Activated naive CD8-positive, alpha-beta T cell treated with anti-CD3 and anti-CD28 coated beads for 36 hours (primary cell): ENCODE results near the gene PDZK1IP1. TPM values are rescaled to one million over a fixed set of nuclear protein-coding genes. Genes with fewer than 3 reads are reported as not detected.
"Not testable (repeated sequence)": the region's sequence is repeated elsewhere in the genome, so short reads cannot be mapped to it uniquely, and the experiment has no call there.

Experiments
- DNase-seq: peaks from one replicate; pipeline ENCODE4 v3.0.0; 2021
- H3K27ac Mint-ChIP-seq: one replicate; pipeline ENCODE4 v1.8.0; 2022; ENCODE audit warnings: mild to moderate bottlenecking, moderate library complexity, mixed read lengths
- H3K27me3 Mint-ChIP-seq: one replicate; pipeline ENCODE4 v1.8.0; 2022; ENCODE audit warnings: mild to moderate bottlenecking, mixed read lengths
- H3K36me3 Mint-ChIP-seq: one replicate; pipeline ENCODE4 v1.8.0; 2021; ENCODE audit warnings: mild to moderate bottlenecking, mixed read lengths
- H3K4me1 Mint-ChIP-seq: one replicate; pipeline ENCODE4 v1.8.0; 2021; ENCODE audit warnings: mixed read lengths
- H3K4me3 Mint-ChIP-seq: one replicate; pipeline ENCODE4 v1.8.0; 2022; ENCODE audit warnings: mild to moderate bottlenecking, moderate library complexity, mixed read lengths
- H3K9me3 Mint-ChIP-seq: one replicate; pipeline ENCODE4 v1.8.0; 2022; ENCODE audit warnings: mixed read lengths
- total RNA-seq, 2 experiments: library from RNA; stranded (reverse); gene quantifications; one replicate each; pipeline ENCODE4 v1.2.3, GENCODE V29; 2021

PDZK1IP1 gene
- total RNA-seq, 2 experiments from 2014 or later: not detected

DNA sequence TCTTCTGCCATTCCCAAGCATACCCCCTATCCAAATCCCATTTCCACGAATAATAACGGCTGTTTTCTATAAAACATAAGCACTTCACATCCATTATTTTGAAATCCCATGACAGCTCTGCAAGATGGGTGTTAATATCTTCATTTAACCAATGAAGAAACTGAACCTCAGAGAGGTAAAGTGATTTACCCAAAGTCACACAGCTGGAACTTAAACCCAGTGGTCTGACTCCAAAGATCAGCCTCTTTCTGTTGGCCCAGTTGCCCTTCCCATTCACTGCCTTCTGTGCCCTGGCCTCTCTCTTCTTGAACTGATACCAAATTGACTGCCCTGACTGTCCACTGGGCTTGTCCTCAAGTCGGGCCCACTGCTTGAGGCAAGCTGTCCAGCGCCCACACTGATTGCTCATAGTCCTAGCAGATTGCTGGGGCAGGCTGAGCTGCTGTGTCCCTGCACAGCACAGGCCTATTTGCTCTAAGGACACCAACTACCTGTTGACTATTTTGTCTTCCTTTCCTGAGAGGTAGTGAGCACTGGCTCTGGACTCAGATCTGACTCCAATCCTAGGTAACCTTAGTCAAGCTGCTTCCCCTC is 22.9 kb upstream of the PDZK1IP1 start:
- Mint-ChIP-seq H3K27me3 (peaks cover 14% of the 10 kb centered on the region), H3K4me1 (no peaks in the 10 kb centered on the region), H3K36me3 (no peaks in the 10 kb centered on the region), H3K9me3 (no peaks in the 10 kb centered on the region), H3K4me3 (no peak overlapping the region), H3K27ac (no peak overlapping the region)
- DNase-seq: no peak

DNA sequence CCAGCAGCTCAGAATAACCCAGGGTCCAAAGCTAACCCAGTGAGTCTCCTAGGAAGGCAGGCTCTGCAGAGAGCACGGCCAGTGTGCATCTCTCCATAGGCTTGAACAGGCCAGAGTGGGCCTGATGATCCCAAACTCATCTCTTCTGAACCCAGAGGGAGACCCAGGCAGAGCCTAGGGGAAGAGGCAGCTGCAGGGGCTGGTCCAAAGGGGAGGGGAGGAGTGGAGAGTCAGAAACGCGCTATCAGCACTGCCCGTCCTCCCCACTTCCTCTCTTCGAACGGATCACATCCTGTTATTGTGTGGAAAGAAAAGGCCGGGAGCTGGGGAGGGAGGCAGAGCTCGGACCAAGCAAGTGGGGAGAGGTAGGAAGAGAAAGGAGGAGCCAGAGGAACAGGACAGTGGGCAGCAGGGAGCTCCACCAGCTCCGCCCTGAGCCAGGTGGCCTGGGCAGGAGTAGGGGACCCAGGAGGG is 22.0 kb upstream of the PDZK1IP1 start:
- Mint-ChIP-seq H3K36me3 (no peaks in the 10 kb centered on the region), H3K27ac (no peak overlapping the region), H3K27me3 (peaks cover 14% of the 10 kb centered on the region), H3K4me1 (no peaks in the 10 kb centered on the region), H3K4me3 (no peak overlapping the region), H3K9me3 (no peaks in the 10 kb centered on the region)
- no peak for DNase-seq

- no peak overlapping the region for H3K4me3 Mint-ChIP-seq
- no peaks in the 10 kb centered on the region for H3K9me3 Mint-ChIP-seq
- no peak for DNase-seq
- H3K27ac Mint-ChIP-seq: no peak overlapping the region
- no peaks in the 10 kb centered on the region for H3K36me3 Mint-ChIP-seq
- H3K27me3 Mint-ChIP-seq: peaks cover 14% of the 10 kb centered on the region
- no peaks in the 10 kb centered on the region for H3K4me1 Mint-ChIP-seq
Observed at GRCh38 chr1:47210666-47211065, 20.8 kb upstream of the PDZK1IP1 start.

DNA sequence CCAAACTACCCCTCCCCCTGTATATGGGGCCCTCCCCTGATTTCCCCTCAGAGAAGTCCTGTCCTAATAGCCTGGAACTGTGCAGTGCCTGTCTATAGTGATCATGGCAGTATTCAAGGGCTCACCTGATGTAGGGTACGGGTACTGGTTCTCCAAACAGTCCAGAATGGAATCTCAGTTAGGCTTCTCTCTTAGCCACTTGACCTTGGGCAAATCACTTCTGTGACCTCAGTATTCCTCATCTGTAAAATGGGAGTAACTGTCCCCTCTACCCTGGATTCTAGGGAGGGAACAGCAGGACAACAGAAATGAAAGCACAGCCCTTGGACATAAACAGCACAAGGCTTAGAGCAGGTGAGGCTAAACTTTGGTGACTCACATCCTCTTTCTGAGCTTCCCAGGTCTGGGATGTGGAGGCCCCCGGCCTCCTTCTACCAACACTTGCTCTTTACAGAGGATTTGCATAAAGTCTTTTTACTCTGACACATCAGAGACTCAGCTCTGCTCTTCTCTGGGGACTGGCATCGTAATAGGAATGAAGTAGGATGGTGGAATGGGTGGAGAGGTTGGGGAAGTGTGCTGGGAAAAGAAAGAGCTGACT is 20.0 kb upstream of the PDZK1IP1 start:
- no peaks in the 10 kb centered on the region for H3K9me3 Mint-ChIP-seq
- no peaks in the 10 kb centered on the region for H3K36me3 Mint-ChIP-seq
- H3K4me3 Mint-ChIP-seq: no peak overlapping the region
- H3K4me1 Mint-ChIP-seq: no peaks in the 10 kb centered on the region
- DNase-seq: no peak
- peaks cover 14% of the 10 kb centered on the region for H3K27me3 Mint-ChIP-seq
- no peak overlapping the region for H3K27ac Mint-ChIP-seq

DNA sequence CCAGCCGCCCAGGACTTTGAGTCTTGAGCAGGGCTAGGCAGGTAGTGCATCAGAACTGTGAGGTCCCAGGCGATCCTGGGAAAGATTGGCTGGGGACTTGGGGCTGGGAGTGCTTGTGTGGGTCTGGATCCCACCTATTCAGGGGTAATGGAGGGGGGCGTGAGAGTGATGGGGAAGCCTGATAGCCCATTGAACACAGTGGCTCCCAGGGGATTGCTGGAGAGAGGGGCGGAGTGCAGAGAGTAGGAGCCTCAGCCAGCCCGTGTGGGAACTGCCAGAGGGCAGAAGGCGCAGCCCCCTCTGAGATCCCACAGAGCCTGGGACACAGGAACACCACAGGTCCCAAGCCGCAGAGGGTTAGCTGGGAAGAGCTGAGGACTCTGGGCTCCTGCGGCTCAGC is 19.3 kb upstream of the PDZK1IP1 start:
- Mint-ChIP-seq H3K9me3 (no peaks in the 10 kb centered on the region), H3K36me3 (no peaks in the 10 kb centered on the region), H3K27ac (no peak overlapping the region), H3K27me3 (peaks cover 22% of the 10 kb centered on the region), H3K4me1 (no peaks in the 10 kb centered on the region), H3K4me3 (no peak overlapping the region)
- DNase-seq: no peak

DNA sequence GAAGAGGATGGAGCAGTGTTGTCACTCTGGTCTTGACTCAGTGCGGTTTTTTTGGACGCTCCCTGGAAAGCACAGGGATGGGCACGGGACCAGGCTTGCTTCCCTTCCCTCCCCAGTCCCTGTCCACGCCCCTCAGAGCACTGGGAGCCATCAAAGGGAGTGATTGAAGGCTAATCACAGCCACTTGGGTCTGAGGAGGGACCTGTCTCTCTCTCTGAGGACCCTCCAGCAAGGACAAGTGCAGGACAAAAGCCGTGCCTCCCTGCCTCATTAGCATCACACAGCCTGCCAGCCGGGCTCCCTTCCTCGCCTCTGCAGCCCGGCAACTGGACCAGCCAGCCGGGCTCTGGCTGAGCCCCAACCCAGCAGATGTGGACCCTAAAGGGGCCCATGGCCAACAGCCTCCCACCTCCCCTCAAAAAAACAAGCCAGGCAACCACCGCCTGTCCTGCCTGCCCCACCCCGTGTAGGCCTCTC is 18.6 kb upstream of the PDZK1IP1 start:
- H3K27me3 Mint-ChIP-seq: peaks cover 28% of the 10 kb centered on the region
- H3K27ac Mint-ChIP-seq: no peak overlapping the region
- no peak overlapping the region for H3K4me3 Mint-ChIP-seq
- no peaks in the 10 kb centered on the region for H3K36me3 Mint-ChIP-seq
- H3K9me3 Mint-ChIP-seq: no peaks in the 10 kb centered on the region
- no peak for DNase-seq
- H3K4me1 Mint-ChIP-seq: no peaks in the 10 kb centered on the region

GRCh38 chr1:47207803-47208373 is 18.1 kb upstream of the PDZK1IP1 start:
- no peaks in the 10 kb centered on the region for H3K36me3 Mint-ChIP-seq
- peaks cover 32% of the 10 kb centered on the region for H3K27me3 Mint-ChIP-seq
- no peak overlapping the region for H3K27ac Mint-ChIP-seq
- H3K4me1 Mint-ChIP-seq: no peaks in the 10 kb centered on the region
- no peak for DNase-seq
- H3K4me3 Mint-ChIP-seq: no peak overlapping the region
- H3K9me3 Mint-ChIP-seq: peaks cover 2% of the 10 kb centered on the region

DNA sequence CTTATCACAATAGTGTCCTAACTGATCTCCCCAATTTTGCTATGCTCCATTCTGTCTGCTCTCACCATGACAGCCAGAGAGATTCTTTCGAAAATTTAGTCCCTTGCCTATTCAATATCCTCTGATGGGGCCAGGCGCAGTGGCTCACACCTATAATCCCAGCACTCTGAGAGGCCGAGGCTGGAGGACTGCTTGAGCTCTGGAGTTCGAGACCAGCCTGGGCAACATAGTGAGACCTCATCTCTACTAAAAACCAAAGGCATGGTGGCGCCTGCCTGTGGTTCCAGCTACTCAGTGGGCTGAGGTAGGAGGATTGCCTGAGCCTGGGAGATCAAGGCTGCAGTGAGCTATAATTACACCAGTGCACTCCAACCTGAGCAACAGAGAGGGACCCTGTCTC is 16.1 kb upstream of the PDZK1IP1 start:
- H3K4me1 Mint-ChIP-seq: no peaks in the 10 kb centered on the region
- H3K27ac Mint-ChIP-seq: no peak overlapping the region
- DNase-seq: no peak
- H3K27me3 Mint-ChIP-seq: peaks cover 26% of the 10 kb centered on the region
- no peaks in the 10 kb centered on the region for H3K36me3 Mint-ChIP-seq
- H3K4me3 Mint-ChIP-seq: no peak overlapping the region
- H3K9me3 Mint-ChIP-seq: peaks cover 2% of the 10 kb centered on the region

DNA sequence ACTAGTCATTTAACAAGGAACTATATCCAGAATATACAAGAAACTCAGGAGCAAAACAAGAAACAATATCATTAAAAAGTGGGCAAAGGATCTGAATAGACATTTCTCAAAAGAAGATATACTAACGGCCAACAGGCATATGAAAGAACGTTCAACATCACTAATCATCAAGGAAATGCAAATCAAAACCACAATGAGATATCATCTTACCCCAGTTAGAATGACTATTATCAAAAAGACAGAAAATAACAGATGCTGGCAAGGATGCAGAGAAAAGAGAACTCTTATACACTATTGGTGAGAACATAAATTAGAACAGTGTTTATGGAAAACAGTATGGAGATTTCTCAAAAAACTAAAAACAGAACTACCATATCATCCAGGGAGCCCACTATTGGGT is 13.7 kb upstream of the PDZK1IP1 start:
- not testable (repeated sequence) for H3K4me3 Mint-ChIP-seq, H3K4me1 Mint-ChIP-seq, H3K36me3 Mint-ChIP-seq, H3K27ac Mint-ChIP-seq, DNase-seq, H3K9me3 Mint-ChIP-seq
- H3K27me3 Mint-ChIP-seq: peaks cover 29% of the 10 kb centered on the region

- no peaks in the 10 kb centered on the region for H3K36me3 Mint-ChIP-seq
Observed at GRCh38 chr1:47201179-47201578, 11.3 kb upstream of the PDZK1IP1 start.

GRCh38 chr1:47198214-47198613 is 8.4 kb upstream of the PDZK1IP1 start:
- Mint-ChIP-seq H3K27ac (no peak overlapping the region), H3K36me3 (no peaks in the 10 kb centered on the region), H3K4me3 (no peak overlapping the region), H3K4me1 (no peaks in the 10 kb centered on the region), H3K27me3 (peaks cover 27% of the 10 kb centered on the region), H3K9me3 (peaks cover 2% of the 10 kb centered on the region)
- DNase-seq: no peak

More at GRCh38 chr1:47201179-47201578, 11.3 kb upstream of the PDZK1IP1 start:
- no peak overlapping the region for H3K27ac Mint-ChIP-seq
- H3K27me3 Mint-ChIP-seq: peaks cover 40% of the 10 kb centered on the region
- H3K4me1 Mint-ChIP-seq: no peaks in the 10 kb centered on the region
- no peak for DNase-seq
- H3K4me3 Mint-ChIP-seq: no peak overlapping the region
- H3K9me3 Mint-ChIP-seq: peaks cover 2% of the 10 kb centered on the region

DNA sequence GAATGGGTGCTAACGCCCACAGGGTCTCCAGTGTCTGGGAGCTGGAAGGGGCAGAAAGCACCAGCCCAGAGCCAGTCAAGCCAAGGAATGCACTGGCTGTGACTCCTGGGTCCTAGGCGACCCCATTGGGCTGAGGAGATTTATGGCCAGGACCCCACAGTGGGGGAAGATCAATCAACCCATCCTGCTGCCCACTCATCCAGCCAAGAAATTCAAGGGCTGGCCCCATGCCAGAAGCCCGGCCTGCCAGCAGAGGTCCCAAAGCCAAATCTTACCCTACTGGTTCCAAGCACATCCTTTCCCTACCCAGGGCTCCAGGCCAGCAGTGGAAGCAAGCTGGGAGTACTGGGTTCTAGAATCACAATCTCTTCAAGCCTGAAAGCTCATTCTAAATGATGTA is 6.8 kb upstream of the PDZK1IP1 start:
- H3K4me3 Mint-ChIP-seq: no peak overlapping the region
- H3K27ac Mint-ChIP-seq: no peak overlapping the region
- H3K4me1 Mint-ChIP-seq: peaks cover 2% of the 10 kb centered on the region

GRCh38 chr1:47195981-47196380 is 6.1 kb upstream of the PDZK1IP1 start:
- H3K4me1 Mint-ChIP-seq, H3K4me3 Mint-ChIP-seq, H3K27ac Mint-ChIP-seq, DNase-seq, H3K9me3 Mint-ChIP-seq, H3K36me3 Mint-ChIP-seq: not testable (repeated sequence)
- H3K27me3 Mint-ChIP-seq: peaks cover 33% of the 10 kb centered on the region

More for the DNA sequence above, 6.8 kb upstream of the PDZK1IP1 start:
- Mint-ChIP-seq H3K9me3 (no peaks in the 10 kb centered on the region), H3K27me3 (peaks cover 33% of the 10 kb centered on the region), H3K36me3 (no peaks in the 10 kb centered on the region)
- no peak for DNase-seq

DNA sequence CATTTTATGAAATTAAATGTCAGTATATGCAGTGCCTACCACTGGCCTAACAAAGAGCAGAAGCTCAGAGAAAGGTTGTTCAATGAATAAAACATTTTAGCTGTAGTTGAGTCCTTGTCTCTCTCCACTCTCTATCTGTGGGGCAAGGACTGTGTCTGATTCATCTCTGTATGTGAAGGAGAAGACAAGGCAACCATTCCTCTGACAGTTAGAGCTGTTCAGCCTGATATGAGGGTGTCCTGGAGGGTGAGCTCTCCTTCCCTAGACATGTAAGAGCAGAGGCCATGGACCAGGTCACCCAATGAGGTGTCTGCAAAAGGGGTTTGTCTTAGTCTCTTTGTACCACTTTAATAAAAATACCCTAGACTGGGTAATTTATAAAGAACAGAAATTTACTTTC is 4.5 kb upstream of the PDZK1IP1 start:
- Mint-ChIP-seq H3K27ac (no peak overlapping the region), H3K4me1 (peaks cover 2% of the 10 kb centered on the region), H3K36me3 (no peaks in the 10 kb centered on the region)

DNA sequence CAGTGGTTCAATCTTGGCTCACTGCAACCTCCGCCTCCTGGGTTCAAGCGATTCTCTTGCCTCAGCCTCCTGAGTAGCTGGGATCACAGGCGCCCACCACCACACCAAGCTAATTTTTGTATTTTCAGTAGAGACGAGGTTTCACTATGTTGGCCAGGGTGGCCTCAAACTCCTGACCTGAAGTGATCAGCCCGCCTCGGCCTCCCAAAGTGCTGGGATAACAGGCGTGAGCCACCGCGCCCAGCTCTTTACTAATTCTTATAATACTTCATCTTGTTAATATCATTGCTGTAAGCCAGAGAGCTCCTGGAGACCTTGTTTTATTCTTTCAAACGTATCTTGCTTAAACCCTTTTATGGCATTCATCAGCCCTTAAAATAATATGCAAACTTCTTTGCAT is 3.7 kb upstream of the PDZK1IP1 start:
- not testable (repeated sequence) for H3K9me3 Mint-ChIP-seq, H3K4me3 Mint-ChIP-seq, DNase-seq, H3K27ac Mint-ChIP-seq, H3K36me3 Mint-ChIP-seq, H3K4me1 Mint-ChIP-seq
- H3K27me3 Mint-ChIP-seq: peaks cover 22% of the 10 kb centered on the region

More for the DNA sequence above, 4.5 kb upstream of the PDZK1IP1 start:
- H3K27me3 Mint-ChIP-seq: peaks cover 31% of the 10 kb centered on the region
- no peak overlapping the region for H3K4me3 Mint-ChIP-seq
- DNase-seq: no peak
- H3K9me3 Mint-ChIP-seq: no peaks in the 10 kb centered on the region
